Right lobe of liver (tissue), 6 donors: ENCODE results near the gene COL25A1. TPM values are rescaled to one million over a fixed set of nuclear protein-coding genes. Genes with fewer than 3 reads are reported as not detected.

Experiments
- ATAC-seq, 4 donors: fragments of 200-7000 bp; cut with Tn5 transposase; one replicate each; pipeline ENCODE4 v1.9.1; 2020; ENCODE audit warnings: mild to moderate bottlenecking in 4 of 4, moderate library complexity in 4 of 4
- DNase-seq, 3 donors: peaks; one replicate each; pipeline ENCODE4 v3.0.0-alpha.2; 2020
- H3K27ac ChIP-seq, 3 donors: fragments of 200-600 bp; one replicate each; pipeline ENCODE4 v1.8.0; 2022
- H3K27me3 ChIP-seq, 2 donors: fragments of 200-600 bp; one replicate each; pipeline ENCODE4 v1.8.0; 2022
- H3K36me3 ChIP-seq, 4 donors: fragments of 200-600 bp; sonication (generic) in 1 of 4; one replicate each; pipeline versions ENCODE4 v1.5.1 to v1.8.0; 2017 to 2022; ENCODE audit warnings: control low read depth in 1 of 4
- H3K4me1 ChIP-seq, 4 donors: fragments of 200-600 bp; sonication (generic) in 1 of 4; one replicate each; pipeline versions ENCODE4 v1.5.1 to v1.8.0; 2017 to 2022; ENCODE audit warnings: control low read depth in 1 of 4
- H3K4me3 ChIP-seq, 3 donors: fragments of 200-600 bp; one replicate each; pipeline ENCODE4 v1.8.0; 2022
- H3K9me3 ChIP-seq, 4 donors: fragments of 200-600 bp; sonication (generic) in 1 of 4; one replicate each; pipeline versions ENCODE4 v1.5.1 to v1.8.0; 2017 to 2022; ENCODE audit warnings: control low read depth in 1 of 4
- POLR2A ChIP-seq: fragments of 450-650 bp; IDR thresholded peaks from one replicate; pipeline ENCODE4 v1.6.1; 2017; ENCODE audit warnings: antibody characterized with exemption, mild to moderate bottlenecking
- WGBS: methylation state at CpG from one replicate; pipeline ENCODE4 v1.1.6; 2018; ENCODE audit warnings: low coverage, low lambda C conversion rate; ENCODE audit not compliant: insufficient coverage; ENCODE audit errors: missing lambda C conversion rate; 5-methylcytosine and 5-hydroxymethylcytosine counted together
- intact Hi-C, 2 donors: fragments of 100-400 bp; cut with DNase I; formaldehyde crosslinking; loops; one replicate each; pipeline versions ENCODE4 v1.11.2 to v1.14.1; 2022
- total RNA-seq, 6 experiments: library from RNA; depleted of rRNA in 2 of 6; stranded (reverse); fragments of >200 nt in 2 of 6; fragmentation: NEBNext Ultra II Directional in 3 of 6; extraction: Animal tissue kit (Norgen Biotek cat#: 25700) in 3 of 6; gene quantifications; one replicate each; pipeline versions ENCODE4 v1.1.0 to v1.2.4, GENCODE V29; 2016 to 2023
- TF ChIP-seq, protein P1 (sequence below), 4 donors: fragments of 200-600 bp in 3 of 4; fragments of 450-650 bp in 1 of 4; IDR thresholded peaks; one replicate each; pipeline versions ENCODE4 v1.5.1 to v1.8.0; 2016 to 2022; ENCODE audit warnings: antibody characterized with exemption in 4 of 4, mild to moderate bottlenecking in 2 of 4
- donor health status: DM: no; HTN: yes; CAD: no.
- donor health status: DM: no; HTN: no; CAD: no.
- donor health status: DM: no; HTN: no; CAD: no.
- donor health status: DM: no; HTN: yes; CAD: no.
- donor health status: DM: no; HTN: yes; CAD: no.

The COL25A1 gene
- total RNA-seq, 6 experiments from 2014 or later = 0.06 to 4.8 (median 1.3) TPM

- H3K9me3 ChIP-seq = no peaks in the 10 kb centered on the region
- H3K4me1 ChIP-seq = no peaks in the 10 kb centered on the region
- ATAC-seq = peak; percentile 62 to 74 (median 70)
- H3K4me3 ChIP-seq = no peak overlapping the region
- no peaks in the 10 kb centered on the region for H3K36me3 ChIP-seq
- H3K27me3 ChIP-seq = no peaks in the 10 kb centered on the region
- DNase-seq = no peak
- intact Hi-C loops = no loop called here
- TF ChIP-seq, protein P1, sequence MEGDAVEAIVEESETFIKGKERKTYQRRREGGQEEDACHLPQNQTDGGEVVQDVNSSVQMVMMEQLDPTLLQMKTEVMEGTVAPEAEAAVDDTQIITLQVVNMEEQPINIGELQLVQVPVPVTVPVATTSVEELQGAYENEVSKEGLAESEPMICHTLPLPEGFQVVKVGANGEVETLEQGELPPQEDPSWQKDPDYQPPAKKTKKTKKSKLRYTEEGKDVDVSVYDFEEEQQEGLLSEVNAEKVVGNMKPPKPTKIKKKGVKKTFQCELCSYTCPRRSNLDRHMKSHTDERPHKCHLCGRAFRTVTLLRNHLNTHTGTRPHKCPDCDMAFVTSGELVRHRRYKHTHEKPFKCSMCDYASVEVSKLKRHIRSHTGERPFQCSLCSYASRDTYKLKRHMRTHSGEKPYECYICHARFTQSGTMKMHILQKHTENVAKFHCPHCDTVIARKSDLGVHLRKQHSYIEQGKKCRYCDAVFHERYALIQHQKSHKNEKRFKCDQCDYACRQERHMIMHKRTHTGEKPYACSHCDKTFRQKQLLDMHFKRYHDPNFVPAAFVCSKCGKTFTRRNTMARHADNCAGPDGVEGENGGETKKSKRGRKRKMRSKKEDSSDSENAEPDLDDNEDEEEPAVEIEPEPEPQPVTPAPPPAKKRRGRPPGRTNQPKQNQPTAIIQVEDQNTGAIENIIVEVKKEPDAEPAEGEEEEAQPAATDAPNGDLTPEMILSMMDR (IDR thresholded peaks at IDR 0.05) = peak; percentile 57 to 65 (median 60)
- TF ChIP-seq POLR2A = no peak
- no peak overlapping the region for H3K27ac ChIP-seq
- WGBS = 18% methylated on average over 3 of the region's 3 CpGs
Observed at GRCh38 chr4:108834835-108835384, 467.5 kb downstream of the COL25A1 start.

DNA sequence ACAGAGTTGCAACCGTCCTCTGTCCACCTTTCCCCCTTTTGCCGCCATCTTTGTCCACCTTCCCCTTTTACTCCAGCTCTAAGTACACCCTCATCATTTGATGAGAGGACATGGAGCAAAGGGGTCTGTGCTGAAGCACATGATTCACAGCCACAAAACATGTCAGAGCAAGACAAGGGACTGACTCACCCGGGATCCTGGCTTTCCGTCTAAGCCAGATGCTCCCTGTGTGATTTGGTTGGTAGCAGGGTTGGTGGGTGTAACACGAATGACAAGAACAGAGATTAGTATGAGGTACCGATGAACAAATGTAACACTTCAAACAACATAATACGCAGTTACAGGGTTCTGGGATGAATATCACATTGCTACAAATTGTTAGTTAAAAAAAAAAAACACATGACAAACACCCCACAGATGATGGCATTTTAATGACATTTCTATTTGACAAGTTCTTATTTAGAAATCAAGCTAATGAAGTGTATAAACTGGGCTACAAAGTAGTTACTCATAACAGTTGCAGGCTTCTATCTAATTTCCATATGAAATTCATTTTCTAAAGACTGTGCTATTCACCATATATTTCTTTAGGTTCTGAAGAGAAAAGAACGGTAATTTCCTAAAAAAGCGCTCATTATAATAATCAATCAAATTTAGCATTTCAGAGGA lies 468.2 kb downstream of the COL25A1 start:
- H3K27me3 ChIP-seq = no peaks in the 10 kb centered on the region
- no peak overlapping the region for H3K4me3 ChIP-seq
- no peaks in the 10 kb centered on the region for H3K4me1 ChIP-seq
- DNase-seq (no peak), ATAC-seq (no peak)
- H3K9me3 ChIP-seq = no peaks in the 10 kb centered on the region
- intact Hi-C loops = no loop called here
- H3K36me3 ChIP-seq = no peaks in the 10 kb centered on the region
- no peak for TF ChIP-seq POLR2A
- TF ChIP-seq, protein P1 (IDR thresholded peaks at IDR 0.05) = no peak
- H3K27ac ChIP-seq = no peak overlapping the region
- WGBS = 67% methylated on average over 9 of the region's 9 CpGs

GRCh38 chr4:108833046-108833445 lies 469.4 kb downstream of the COL25A1 start:
- 70% methylated on average over 4 of the region's 4 CpGs for WGBS
- peaks cover 0 to 11% (median 3%) of the 10 kb centered on the region in 4 donors for H3K4me1 ChIP-seq

DNA sequence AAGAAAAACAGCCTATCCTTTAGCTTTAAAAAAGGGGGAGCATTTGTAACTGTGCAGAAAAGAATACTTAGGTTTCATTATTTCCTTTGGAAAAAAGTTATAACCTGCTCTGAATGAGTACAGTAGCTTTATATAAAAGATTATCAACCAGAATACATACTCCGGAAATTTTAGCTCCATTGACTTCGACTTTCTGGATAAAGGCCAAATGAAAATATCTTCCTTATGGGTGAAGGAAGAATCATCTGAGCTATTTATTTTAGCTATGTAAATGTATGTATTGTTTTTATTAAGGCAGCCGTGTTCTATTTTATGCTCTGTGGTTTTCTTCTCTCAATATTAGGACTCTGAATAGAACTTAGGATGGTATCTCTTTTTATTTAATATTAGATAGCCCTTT lies 470.6 kb downstream of the COL25A1 start:
- TF ChIP-seq, protein P1 (IDR thresholded peaks at IDR 0.05) = no peak
- TF ChIP-seq POLR2A = no peak
- DNase-seq = no peak
- Histone ChIP-seq H3K4me3 (no peak overlapping the region), H3K9me3 (no peaks in the 10 kb centered on the region), H3K27me3 (no peaks in the 10 kb centered on the region), H3K36me3 (no peaks in the 10 kb centered on the region), H3K27ac (no peak overlapping the region), H3K4me1 (peaks cover 0 to 13% (median 3%) of the 10 kb centered on the region in 4 donors)
- 61% methylated on average over 3 of the region's 3 CpGs for WGBS
- no peak for ATAC-seq
- intact Hi-C loops = no loop called here

More at GRCh38 chr4:108833046-108833445, 469.4 kb downstream of the COL25A1 start:
- no peaks in the 10 kb centered on the region for H3K27me3 ChIP-seq
- TF ChIP-seq, protein P1 (IDR thresholded peaks at IDR 0.05) = peak in 1 of 4 donors; percentile 5
- TF ChIP-seq POLR2A = no peak
- DNase-seq = no peak
- H3K9me3 ChIP-seq = no peaks in the 10 kb centered on the region
- intact Hi-C loops = no loop called here
- H3K27ac ChIP-seq = no peak overlapping the region
- H3K4me3 ChIP-seq = no peak overlapping the region
- ATAC-seq = no peak
- H3K36me3 ChIP-seq = no peaks in the 10 kb centered on the region
